GM20000 (cell line): Measurements from ENCODE around the gene ZNF85.
"Not testable (repeated sequence)": the region's sequence is repeated elsewhere in the genome, so short reads cannot be mapped to it uniquely, and the experiment has no call there.

ENCODE experiments used
- DNase-seq: peaks from one replicate; pipeline ENCODE4 v3.0.0; 2012; ENCODE audit warnings: low spot score
- CTCF ChIP-seq: IDR thresholded peaks from 2 replicates; pipeline ENCODE4 v1.5.1; 2012; ENCODE audit warnings: mild to moderate bottlenecking, control low read depth; ENCODE audit errors: extremely low read depth, missing control alignments

The ZNF85 gene

GRCh38 chr19:20923077-20923871 is at the start of gene ZNF85:
ZNF85 (plus strand) TSS chr19:20923251; CDS start chr19:20923401, 150 bp downstream.
- peak; percentile 81 for DNase-seq
- TF ChIP-seq CTCF: no peak

GRCh38 chr19:20879501-20879900 is 43.5 kb upstream of the ZNF85 start:
- DNase-seq: no peak

GRCh38 chr19:20912973-20913372 is 10.1 kb upstream of the ZNF85 start:
- TF ChIP-seq CTCF: no peak
- no peak for DNase-seq

More at GRCh38 chr19:20879501-20879900, 43.5 kb upstream of the ZNF85 start:
- no peak for TF ChIP-seq CTCF

- no peak for TF ChIP-seq CTCF
- DNase-seq: no peak
These were observed 2.4 kb downstream of the ZNF85 start for GRCh38 chr19:20925481-20925880.

GRCh38 chr19:20926796-20927195 is 3.7 kb downstream of the ZNF85 start:
- no peak for DNase-seq
- no peak for TF ChIP-seq CTCF

GRCh38 chr19:20928371-20928770 is 5.3 kb downstream of the ZNF85 start:
- TF ChIP-seq CTCF: no peak
- DNase-seq: no peak

- DNase-seq: not testable (repeated sequence)
These were observed 13.4 kb downstream of the ZNF85 start for GRCh38 chr19:20936322-20936947.

- DNase-seq: not testable (repeated sequence)
These were observed 29.6 kb downstream of the ZNF85 start for GRCh38 chr19:20952561-20953095.
